RWPE2 (cell line): ENCODE data around the gene ATP13A4.
A peak's percentile ranks its signal among the peaks of the same experiment; 100 is the strongest.
"Not testable (repeated sequence)": the region's sequence is repeated elsewhere in the genome, so short reads cannot be mapped to it uniquely, and the experiment has no call there.

Source experiments
- ATAC-seq: fragments of 200-7000 bp; cut with Tn5 transposase; 3 replicates; pipeline ENCODE4 v1.9.1; 2021; ENCODE audit warnings: low read depth
- DNase-seq: peaks from one replicate; pipeline ENCODE4 v3.0.0-alpha.2; 2020; ENCODE audit warnings: low spot score
- H3K27ac ChIP-seq: fragments of 450-650 bp; 2 replicates; pipeline ENCODE4 v1.5.1; 2017; ENCODE audit warnings: mild to moderate bottlenecking; ENCODE audit not compliant: poor library complexity, severe bottlenecking
- H3K27me3 ChIP-seq: fragments of 250-450 bp; sonication (Bioruptor Pico); 2 replicates; pipeline ENCODE4 v1.5.1; 2021; ENCODE audit warnings: mild to moderate bottlenecking, moderate library complexity; ENCODE audit not compliant: insufficient read depth, poor library complexity, severe bottlenecking
- H3K36me3 ChIP-seq: fragments of 250-450 bp; sonication (Bioruptor Pico); 2 replicates; pipeline ENCODE4 v1.5.1; 2020; ENCODE audit warnings: low read depth, mild to moderate bottlenecking, moderate library complexity
- H3K4me1 ChIP-seq: fragments of 250-450 bp; sonication (Bioruptor Pico); 2 replicates; pipeline ENCODE4 v1.5.1; 2021; ENCODE audit warnings: mild to moderate bottlenecking, moderate library complexity; ENCODE audit not compliant: insufficient read depth, poor library complexity, severe bottlenecking
- H3K4me3 ChIP-seq: fragments of 250-450 bp; sonication (Bioruptor Pico); 2 replicates; pipeline ENCODE4 v1.5.1; 2021; ENCODE audit warnings: mild to moderate bottlenecking, moderate library complexity; ENCODE audit not compliant: severe bottlenecking
- H3K9me3 ChIP-seq: fragments of 250-450 bp; sonication (Bioruptor Pico); 2 replicates; pipeline ENCODE4 v1.5.1; 2021; ENCODE audit warnings: mild to moderate bottlenecking, moderate library complexity; ENCODE audit not compliant: severe bottlenecking
- TF ChIP-seq, protein P1 (sequence below): fragments of 450-650 bp; IDR thresholded peaks from one replicate; pipeline ENCODE4 v1.5.1; 2017; ENCODE audit warnings: mild to moderate bottlenecking, moderate library complexity; ENCODE audit not compliant: poor library complexity, severe bottlenecking

Gene ATP13A4

DNA sequence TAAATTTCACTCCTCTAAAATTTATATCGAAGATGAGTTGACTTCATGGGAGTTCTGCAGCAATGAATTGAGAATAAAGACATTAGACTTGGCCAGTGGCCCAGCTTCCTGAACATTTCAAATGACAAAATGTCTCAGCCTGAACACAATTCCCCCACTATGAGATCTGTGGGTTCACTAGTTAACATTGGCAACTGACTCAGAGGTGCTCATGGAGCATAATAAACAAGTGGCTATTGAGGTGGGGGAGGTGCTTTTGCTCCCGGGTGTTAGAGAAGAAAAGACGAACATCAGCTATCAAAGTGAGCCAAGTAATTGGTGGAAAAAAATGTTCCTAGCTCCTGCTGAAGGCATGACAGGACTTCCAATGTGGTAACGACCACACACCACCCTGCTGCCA lies 6.3 kb downstream of the ATP13A4 start:
- Histone ChIP-seq H3K9me3 (no peaks in the 10 kb centered on the region), H3K27me3 (no peaks in the 10 kb centered on the region), H3K27ac (no peak overlapping the region), H3K4me1 (no peaks in the 10 kb centered on the region), H3K4me3 (no peak overlapping the region), H3K36me3 (no peaks in the 10 kb centered on the region)
- DNase-seq (no peak), ATAC-seq (no peak)
- TF ChIP-seq, protein P1, sequence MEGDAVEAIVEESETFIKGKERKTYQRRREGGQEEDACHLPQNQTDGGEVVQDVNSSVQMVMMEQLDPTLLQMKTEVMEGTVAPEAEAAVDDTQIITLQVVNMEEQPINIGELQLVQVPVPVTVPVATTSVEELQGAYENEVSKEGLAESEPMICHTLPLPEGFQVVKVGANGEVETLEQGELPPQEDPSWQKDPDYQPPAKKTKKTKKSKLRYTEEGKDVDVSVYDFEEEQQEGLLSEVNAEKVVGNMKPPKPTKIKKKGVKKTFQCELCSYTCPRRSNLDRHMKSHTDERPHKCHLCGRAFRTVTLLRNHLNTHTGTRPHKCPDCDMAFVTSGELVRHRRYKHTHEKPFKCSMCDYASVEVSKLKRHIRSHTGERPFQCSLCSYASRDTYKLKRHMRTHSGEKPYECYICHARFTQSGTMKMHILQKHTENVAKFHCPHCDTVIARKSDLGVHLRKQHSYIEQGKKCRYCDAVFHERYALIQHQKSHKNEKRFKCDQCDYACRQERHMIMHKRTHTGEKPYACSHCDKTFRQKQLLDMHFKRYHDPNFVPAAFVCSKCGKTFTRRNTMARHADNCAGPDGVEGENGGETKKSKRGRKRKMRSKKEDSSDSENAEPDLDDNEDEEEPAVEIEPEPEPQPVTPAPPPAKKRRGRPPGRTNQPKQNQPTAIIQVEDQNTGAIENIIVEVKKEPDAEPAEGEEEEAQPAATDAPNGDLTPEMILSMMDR: no peak

DNA sequence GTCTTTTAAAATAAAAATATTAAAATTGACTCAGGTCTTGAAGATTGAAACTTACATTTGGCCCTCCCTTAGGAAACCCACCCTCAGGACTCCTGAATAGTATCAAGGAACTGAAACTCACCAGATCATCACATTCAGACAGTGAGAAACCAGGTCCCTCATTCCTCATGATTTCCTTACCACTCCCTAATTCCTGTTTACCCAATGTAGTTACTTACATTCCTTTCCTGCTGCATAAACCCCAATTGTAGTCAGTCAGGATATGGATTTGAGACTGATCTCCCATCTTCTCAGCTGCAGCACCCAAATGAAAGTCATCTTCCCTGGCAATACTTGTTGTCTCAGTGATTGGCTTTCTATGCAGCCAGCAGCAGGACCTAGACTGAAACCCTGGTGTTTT lies 8.6 kb downstream of the ATP13A4 start:
- no peak for DNase-seq
- H3K27me3 ChIP-seq: no peaks in the 10 kb centered on the region
- no peaks in the 10 kb centered on the region for H3K9me3 ChIP-seq
- H3K27ac ChIP-seq: no peak overlapping the region
- TF ChIP-seq, protein P1: no peak
- no peak overlapping the region for H3K4me3 ChIP-seq
- H3K4me1 ChIP-seq: no peaks in the 10 kb centered on the region
- no peak for ATAC-seq
- H3K36me3 ChIP-seq: no peaks in the 10 kb centered on the region

DNA sequence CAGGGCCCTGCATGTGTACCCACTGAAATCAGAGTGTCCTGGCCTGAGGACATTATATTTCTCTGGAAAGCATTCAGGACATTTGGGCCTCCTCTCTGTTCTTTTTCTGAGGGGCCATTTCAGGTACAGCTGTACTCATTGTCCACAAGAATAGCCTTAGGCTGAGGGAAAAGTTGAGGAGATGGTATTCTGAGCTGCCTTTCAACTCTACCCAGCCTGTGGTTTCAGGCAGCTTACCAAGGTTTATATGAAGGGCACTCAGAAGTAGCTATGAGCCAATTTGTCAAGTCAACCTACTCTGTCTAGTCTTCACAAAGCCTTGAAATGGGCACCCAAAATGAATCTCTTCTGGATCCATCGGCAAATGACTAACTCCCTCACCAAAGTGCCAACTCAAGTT lies 9.4 kb downstream of the ATP13A4 start:
- no peak for DNase-seq
- TF ChIP-seq, protein P1: no peak
- no peak overlapping the region for H3K4me3 ChIP-seq
- H3K27ac ChIP-seq: no peak overlapping the region
- H3K36me3 ChIP-seq: no peaks in the 10 kb centered on the region
- no peaks in the 10 kb centered on the region for H3K9me3 ChIP-seq
- H3K4me1 ChIP-seq: no peaks in the 10 kb centered on the region
- ATAC-seq: no peak
- no peaks in the 10 kb centered on the region for H3K27me3 ChIP-seq

DNA sequence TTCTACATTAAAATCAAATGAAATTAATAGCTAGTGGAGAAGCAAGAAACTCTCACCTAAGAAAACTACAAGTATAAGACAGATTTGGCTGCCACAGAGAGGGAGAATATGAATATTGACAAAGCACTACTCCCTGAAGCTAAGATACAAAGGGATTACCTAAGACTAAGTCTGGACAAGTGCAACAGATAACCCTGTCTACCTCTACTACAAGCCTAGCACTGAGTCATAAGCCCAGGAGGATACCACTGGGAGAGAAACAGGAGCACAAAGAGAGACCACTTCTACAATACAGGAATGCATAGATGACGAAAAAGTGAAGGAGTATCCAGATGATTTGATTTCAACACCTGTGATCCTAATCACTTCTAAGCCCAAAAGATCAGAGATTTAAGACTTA lies 10.4 kb downstream of the ATP13A4 start:
- ATAC-seq (no peak), DNase-seq (no peak)
- Histone ChIP-seq H3K36me3 (no peaks in the 10 kb centered on the region), H3K27me3 (no peaks in the 10 kb centered on the region), H3K9me3 (no peaks in the 10 kb centered on the region), H3K27ac (no peak overlapping the region), H3K4me1 (no peaks in the 10 kb centered on the region), H3K4me3 (no peak overlapping the region)
- TF ChIP-seq, protein P1: no peak

DNA sequence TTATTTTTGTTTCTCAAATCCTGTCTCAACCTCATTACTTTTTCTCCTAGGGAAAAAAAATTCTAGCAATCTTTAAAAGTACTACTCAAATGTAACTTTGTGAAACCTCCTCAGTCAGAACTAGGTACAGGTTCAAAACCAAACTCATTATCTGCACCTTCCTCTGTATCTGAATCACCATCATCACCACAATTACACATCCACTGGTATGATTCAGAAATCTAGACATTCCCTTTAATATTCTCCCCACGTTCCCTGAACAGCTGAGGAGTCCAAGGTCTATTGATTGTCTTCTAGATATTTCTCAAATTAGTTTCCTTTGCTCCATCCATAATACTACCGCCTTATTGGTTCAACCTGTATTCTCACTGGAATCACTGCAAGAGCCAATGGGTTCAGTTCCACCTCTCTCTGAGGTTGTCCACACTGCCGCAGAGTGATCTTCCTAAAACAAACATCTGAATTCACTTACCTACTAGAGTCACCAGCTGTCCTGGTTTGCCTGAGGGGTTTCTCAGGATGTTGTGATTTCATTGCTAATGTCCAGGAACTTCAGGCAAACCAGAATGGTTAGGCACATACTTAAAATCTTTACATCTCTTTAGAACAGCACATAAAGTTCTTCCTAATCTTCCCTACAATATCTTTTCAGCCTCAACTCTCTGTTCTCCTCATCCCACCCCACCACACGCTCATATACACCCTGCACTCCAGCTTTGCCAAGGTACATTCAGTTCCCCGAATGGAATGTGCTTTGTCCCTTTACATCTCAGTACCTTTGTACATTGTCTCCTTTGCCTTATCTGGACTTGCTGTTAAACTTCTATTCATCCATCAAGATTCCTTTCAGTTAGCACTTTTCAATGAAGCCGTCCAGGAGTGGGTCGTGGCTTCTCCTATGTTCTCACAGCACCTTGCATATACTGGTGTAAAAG lies 24.2 kb downstream of the ATP13A4 start:
- H3K4me3 ChIP-seq: no peak overlapping the region
- TF ChIP-seq, protein P1: no peak
- 0 out of 3 replicates have a peak, but pooled peaks have one; percentile 29 for ATAC-seq

DNA sequence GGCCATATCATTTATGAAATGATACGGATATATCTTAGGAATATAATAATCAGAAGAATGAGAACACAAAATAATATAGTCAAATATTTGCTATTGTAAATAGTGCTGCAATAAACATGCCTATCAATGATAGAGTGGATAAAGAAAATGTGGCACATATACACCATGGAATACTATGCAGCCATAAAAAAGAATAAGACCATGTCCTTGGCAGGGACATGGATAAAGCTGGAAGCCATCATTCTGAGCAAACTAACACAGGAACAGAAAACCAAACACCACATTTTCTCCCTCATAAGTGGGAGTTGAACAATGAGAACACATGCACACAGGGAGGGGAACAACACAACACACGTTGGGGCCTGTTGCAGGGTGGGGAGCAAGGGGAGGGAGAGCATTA lies 28.6 kb downstream of the ATP13A4 start:
- H3K4me1 ChIP-seq, H3K36me3 ChIP-seq, ATAC-seq, H3K9me3 ChIP-seq, H3K27me3 ChIP-seq, DNase-seq, H3K27ac ChIP-seq, H3K4me3 ChIP-seq: not testable (repeated sequence)

More for the DNA sequence above, 24.2 kb downstream of the ATP13A4 start:
- Histone ChIP-seq H3K4me1 (no peaks in the 10 kb centered on the region), H3K27me3 (no peaks in the 10 kb centered on the region), H3K36me3 (no peaks in the 10 kb centered on the region), H3K27ac (no peak overlapping the region), H3K9me3 (no peaks in the 10 kb centered on the region)
- DNase-seq: no peak
